GM12878 (cell line): Measurements from ENCODE around the gene ARHGAP15.

Experiments used
- ASH2L ChIP-seq: fragments of 300-600, 200-600 bp; sonication (generic); IDR thresholded peaks from 2 replicates; pipeline ENCODE4 v1.6.1; 2017; ENCODE audit warnings: low read depth, mild to moderate bottlenecking, borderline replicate concordance
- DPF2 ChIP-seq: fragments of 450-650 bp; IDR thresholded peaks from 2 replicates; pipeline ENCODE4 v1.6.1; 2017; ENCODE audit warnings: mild to moderate bottlenecking
- EP300 ChIP-seq, 2 experiments: fragments of 150-350 bp in 1 of 2; IDR thresholded peaks; 2 replicates each; pipeline ENCODE4 v1.6.1; 2011 to 2012; ENCODE audit warnings: low read depth in 2 of 2, low read length in 2 of 2, borderline replicate concordance in 1 of 2, improper control_type of control experiment in 1 of 2, inconsistent platforms in 1 of 2; ENCODE audit not compliant: control insufficient read depth in 1 of 2
- JUNB ChIP-seq: IDR thresholded peaks from 2 replicates; pipeline ENCODE4 v1.6.1; 2016; ENCODE audit warnings: antibody characterized with exemption, mild to moderate bottlenecking
- TAF1 ChIP-seq: IDR thresholded peaks from 2 replicates; pipeline ENCODE4 v1.6.1; 2011; ENCODE audit warnings: mild to moderate bottlenecking, low read depth, low read length, borderline replicate concordance
- TF ChIP-seq, protein P1 (sequence below): IDR thresholded peaks from 2 replicates; pipeline ENCODE4 v1.6.1; 2012; ENCODE audit warnings: low read length, inconsistent platforms
- TF ChIP-seq, protein P2 (sequence below): IDR thresholded peaks from 2 replicates; pipeline ENCODE4 v1.6.1; 2012; ENCODE audit warnings: low read depth, low read length, improper control_type of control experiment
- TF ChIP-seq, protein P3 (sequence below), 3 experiments: IDR thresholded peaks in 2 of 3; conservative IDR thresholded peaks in 1 of 3; 2 replicates each; pipeline ENCODE4 v1.5.1; 2011; ENCODE audit warnings: low read depth in 3 of 3, low read length in 3 of 3, mild to moderate bottlenecking in 3 of 3, control low read depth in 2 of 3, moderate library complexity in 2 of 3, inconsistent platforms in 1 of 3, mixed read lengths in 1 of 3; ENCODE audit not compliant: control insufficient read depth in 2 of 3, insufficient read depth in 1 of 3; ENCODE audit errors: extremely low read depth in 1 of 3
- TF ChIP-seq, protein P4 (sequence below): fragments of 450-650 bp; IDR thresholded peaks from 2 replicates; pipeline ENCODE4 v1.6.1; 2017; ENCODE audit warnings: mild to moderate bottlenecking, moderate library complexity

DNA sequence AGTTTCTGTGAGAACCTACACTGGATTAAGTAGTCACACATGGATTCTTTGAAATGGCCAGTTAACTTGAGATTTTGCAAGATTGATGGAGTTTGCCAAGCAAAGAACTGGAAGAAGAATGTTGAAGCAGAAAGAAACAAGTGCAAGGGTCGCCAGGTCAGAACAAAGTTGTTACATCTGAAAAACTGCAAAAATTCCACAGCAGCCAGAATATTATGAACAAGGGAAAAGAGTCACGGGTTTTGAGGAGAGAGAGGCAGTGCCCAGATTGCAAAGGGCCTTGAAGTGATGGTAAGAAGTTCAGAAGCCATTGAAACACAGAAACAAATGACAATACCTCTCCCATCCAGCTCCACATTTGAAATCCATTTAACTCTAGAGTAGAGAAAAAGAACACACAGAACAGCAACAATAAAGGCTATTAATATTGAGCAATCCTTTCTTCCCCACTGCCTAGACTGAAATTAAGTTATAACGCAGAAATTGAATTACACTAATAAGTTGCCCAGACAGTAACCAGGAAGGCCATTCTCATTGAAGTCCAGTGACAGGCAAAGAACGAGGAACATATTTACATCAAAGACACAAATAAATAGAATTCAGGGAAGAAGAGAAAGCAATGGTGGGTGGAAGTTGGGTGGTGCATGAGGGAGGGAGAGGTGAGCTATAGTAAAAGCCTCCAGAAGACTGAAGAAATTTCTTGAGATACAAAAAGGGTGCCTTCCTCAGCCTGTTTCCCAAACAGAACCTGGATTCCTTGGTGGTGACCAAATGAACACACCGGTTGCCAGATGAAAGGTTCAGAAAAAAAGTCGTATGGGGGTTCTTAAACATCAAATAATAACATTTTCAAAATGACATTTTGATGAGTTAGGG lies 80.6 kb downstream of the ARHGAP15 start:
- TF ChIP-seq TAF1, result no peak
- TF ChIP-seq JUNB, result no peak
- TF ChIP-seq, protein P1, sequence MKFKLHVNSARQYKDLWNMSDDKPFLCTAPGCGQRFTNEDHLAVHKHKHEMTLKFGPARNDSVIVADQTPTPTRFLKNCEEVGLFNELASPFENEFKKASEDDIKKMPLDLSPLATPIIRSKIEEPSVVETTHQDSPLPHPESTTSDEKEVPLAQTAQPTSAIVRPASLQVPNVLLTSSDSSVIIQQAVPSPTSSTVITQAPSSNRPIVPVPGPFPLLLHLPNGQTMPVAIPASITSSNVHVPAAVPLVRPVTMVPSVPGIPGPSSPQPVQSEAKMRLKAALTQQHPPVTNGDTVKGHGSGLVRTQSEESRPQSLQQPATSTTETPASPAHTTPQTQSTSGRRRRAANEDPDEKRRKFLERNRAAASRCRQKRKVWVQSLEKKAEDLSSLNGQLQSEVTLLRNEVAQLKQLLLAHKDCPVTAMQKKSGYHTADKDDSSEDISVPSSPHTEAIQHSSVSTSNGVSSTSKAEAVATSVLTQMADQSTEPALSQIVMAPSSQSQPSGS, result no peak
- TF ChIP-seq, protein P2, sequence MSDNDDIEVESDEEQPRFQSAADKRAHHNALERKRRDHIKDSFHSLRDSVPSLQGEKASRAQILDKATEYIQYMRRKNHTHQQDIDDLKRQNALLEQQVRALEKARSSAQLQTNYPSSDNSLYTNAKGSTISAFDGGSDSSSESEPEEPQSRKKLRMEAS, result no peak
- TF ChIP-seq, protein P3, sequence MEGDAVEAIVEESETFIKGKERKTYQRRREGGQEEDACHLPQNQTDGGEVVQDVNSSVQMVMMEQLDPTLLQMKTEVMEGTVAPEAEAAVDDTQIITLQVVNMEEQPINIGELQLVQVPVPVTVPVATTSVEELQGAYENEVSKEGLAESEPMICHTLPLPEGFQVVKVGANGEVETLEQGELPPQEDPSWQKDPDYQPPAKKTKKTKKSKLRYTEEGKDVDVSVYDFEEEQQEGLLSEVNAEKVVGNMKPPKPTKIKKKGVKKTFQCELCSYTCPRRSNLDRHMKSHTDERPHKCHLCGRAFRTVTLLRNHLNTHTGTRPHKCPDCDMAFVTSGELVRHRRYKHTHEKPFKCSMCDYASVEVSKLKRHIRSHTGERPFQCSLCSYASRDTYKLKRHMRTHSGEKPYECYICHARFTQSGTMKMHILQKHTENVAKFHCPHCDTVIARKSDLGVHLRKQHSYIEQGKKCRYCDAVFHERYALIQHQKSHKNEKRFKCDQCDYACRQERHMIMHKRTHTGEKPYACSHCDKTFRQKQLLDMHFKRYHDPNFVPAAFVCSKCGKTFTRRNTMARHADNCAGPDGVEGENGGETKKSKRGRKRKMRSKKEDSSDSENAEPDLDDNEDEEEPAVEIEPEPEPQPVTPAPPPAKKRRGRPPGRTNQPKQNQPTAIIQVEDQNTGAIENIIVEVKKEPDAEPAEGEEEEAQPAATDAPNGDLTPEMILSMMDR (IDR thresholded peaks at IDR 0.05 in 2 of 3, conservative IDR thresholded peaks at IDR 0.05 in 1 of 3; ENCODE audit: control insufficient read depth in 2 of 3, extremely low read depth in 1 of 3, insufficient read depth in 1 of 3, low read depth in 3 of 3, low read length in 3 of 3), result no peak
- no peak for TF ChIP-seq DPF2
- TF ChIP-seq EP300 (IDR thresholded peaks at IDR 0.05; ENCODE audit: borderline replicate concordance in 1 of 2, control insufficient read depth in 1 of 2, low read depth in 2 of 2, low read length in 2 of 2), result no peak
- TF ChIP-seq, protein P4, sequence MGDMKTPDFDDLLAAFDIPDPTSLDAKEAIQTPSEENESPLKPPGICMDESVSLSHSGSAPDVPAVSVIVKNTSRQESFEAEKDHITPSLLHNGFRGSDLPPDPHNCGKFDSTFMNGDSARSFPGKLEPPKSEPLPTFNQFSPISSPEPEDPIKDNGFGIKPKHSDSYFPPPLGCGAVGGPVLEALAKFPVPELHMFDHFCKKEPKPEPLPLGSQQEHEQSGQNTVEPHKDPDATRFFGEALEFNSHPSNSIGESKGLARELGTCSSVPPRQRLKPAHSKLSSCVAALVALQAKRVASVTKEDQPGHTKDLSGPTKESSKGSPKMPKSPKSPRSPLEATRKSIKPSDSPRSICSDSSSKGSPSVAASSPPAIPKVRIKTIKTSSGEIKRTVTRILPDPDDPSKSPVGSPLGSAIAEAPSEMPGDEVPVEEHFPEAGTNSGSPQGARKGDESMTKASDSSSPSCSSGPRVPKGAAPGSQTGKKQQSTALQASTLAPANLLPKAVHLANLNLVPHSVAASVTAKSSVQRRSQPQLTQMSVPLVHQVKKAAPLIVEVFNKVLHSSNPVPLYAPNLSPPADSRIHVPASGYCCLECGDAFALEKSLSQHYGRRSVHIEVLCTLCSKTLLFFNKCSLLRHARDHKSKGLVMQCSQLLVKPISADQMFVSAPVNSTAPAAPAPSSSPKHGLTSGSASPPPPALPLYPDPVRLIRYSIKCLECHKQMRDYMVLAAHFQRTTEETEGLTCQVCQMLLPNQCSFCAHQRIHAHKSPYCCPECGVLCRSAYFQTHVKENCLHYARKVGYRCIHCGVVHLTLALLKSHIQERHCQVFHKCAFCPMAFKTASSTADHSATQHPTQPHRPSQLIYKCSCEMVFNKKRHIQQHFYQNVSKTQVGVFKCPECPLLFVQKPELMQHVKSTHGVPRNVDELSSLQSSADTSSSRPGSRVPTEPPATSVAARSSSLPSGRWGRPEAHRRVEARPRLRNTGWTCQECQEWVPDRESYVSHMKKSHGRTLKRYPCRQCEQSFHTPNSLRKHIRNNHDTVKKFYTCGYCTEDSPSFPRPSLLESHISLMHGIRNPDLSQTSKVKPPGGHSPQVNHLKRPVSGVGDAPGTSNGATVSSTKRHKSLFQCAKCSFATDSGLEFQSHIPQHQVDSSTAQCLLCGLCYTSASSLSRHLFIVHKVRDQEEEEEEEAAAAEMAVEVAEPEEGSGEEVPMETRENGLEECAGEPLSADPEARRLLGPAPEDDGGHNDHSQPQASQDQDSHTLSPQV, result no peak
- TF ChIP-seq ASH2L, result no peak
